ENCODE measurements around the gene BRD8. TPM values are rescaled to one million over a fixed set of nuclear protein-coding genes. Genes with fewer than 3 reads are reported as not detected.

BRD8 gene
- total and polyA plus RNA-seq, 3 donors from 2014 or later: 165 to 303 (median 198) TPM

- TF ChIP-seq POLR2A (IDR thresholded peaks at IDR 0.05) (no peak), CTCF (IDR thresholded peaks at IDR 0.05) (peak in 2 of 3 experiments; percentile 23)
- DNase-seq: no peak
- peaks cover 5% of the 10 kb centered on the region for H3K4me1 ChIP-seq
- intact Hi-C loops (cut with DNase I; ENCODE audit: low total_unique reads): no loop called here
- H3K9me3 ChIP-seq: no peaks in the 10 kb centered on the region
- H3K36me3 ChIP-seq (ENCODE audit: low read depth, missing control alignments): no peaks in the 10 kb centered on the region
- 71 to 72% methylated on average over 5 of the region's 5 CpGs for WGBS, 2 donors
- H3K27ac ChIP-seq: no peak overlapping the region
- H3K27me3 ChIP-seq: no peaks in the 10 kb centered on the region
- H3K4me3 ChIP-seq: no peak overlapping the region
These were observed 1.9 kb upstream of the BRD8 start for GRCh38 chr5:138180183-138180782.

DNA sequence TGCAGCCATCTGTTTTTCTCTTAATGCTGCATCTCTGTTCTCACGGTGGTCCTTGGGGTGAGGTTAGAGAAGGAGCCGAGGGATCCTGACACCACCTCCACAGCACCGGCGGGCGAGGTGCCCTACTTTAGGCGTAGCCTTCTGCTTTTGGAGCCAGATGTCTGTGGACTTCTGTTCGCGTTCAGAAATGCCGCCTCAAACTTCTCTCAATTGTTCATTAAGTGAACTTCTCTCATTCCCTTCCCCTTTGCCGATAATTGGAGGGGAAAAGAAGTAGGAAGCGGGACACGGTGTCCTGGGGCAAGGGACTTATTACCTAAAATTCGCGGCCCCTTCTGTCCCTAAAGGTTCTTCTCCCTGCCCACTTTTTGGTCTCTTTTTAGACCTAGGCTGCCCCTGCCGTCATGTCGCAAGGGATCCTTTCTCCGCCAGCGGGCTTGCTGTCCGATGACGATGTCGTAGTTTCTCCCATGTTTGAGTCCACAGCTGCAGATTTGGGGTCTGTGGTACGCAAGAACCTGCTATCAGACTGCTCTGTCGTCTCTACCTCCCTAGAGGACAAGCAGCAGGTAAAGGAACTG, 937 bp upstream of the BRD8 start:
- H3K27ac ChIP-seq: peak overlapping the region in 1 of 2 donors; percentile 95
- 0 to 2% methylated on average over 23 of the region's 23 CpGs for WGBS, 2 donors
- intact Hi-C loops (cut with DNase I; ENCODE audit: low total_unique reads): no loop called here

DNA sequence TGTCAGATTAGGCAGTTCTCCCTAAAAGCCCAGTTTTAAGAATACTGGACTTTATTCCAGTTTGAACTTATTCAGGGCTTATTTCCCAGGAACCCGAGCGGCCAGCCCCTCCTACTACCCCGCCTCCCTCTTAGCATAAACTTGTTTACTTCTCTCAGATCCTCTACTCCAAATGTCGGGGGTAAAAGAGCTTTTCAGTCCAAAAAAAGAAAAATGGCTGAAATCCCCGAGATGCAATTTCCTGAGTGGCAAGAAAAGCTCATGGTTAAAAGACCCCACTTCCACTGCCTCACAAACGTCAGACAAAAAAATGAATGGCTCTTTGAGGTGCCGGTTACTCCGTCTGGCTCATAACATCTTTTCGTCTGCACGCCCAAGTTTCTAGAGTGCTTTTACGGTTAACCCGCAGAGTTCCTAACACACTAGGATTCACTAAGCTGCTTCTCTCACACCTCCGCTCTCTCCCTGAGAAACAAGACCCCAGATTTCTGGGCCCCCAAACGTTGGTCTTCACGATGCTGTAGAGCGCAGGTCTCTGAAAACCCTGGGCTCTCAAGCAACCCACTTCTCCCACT, 402 bp downstream of the BRD8 start:
- Histone ChIP-seq H3K27me3 (no peaks in the 10 kb centered on the region), H3K9me3 (no peaks in the 10 kb centered on the region), H3K36me3 (ENCODE audit: low read depth, missing control alignments) (no peaks in the 10 kb centered on the region), H3K27ac (peak overlapping the region; percentile 84 to 95), H3K4me1 (peaks cover 5% of the 10 kb centered on the region), H3K4me3 (peak overlapping the region; percentile 76 to 85)
- peak; percentile 76 for DNase-seq
- intact Hi-C loops (cut with DNase I; ENCODE audit: low total_unique reads): no loop called here
- TF ChIP-seq CTCF (IDR thresholded peaks at IDR 0.05) (no peak), POLR2A (IDR thresholded peaks at IDR 0.05) (no peak)
- WGBS, 2 donors: 0% methylated on average over 16 of the region's 16 CpGs

More for the DNA sequence above, 937 bp upstream of the BRD8 start:
- TF ChIP-seq CTCF (IDR thresholded peaks at IDR 0.05) (no peak), POLR2A (IDR thresholded peaks at IDR 0.05) (no peak)
- no peak for DNase-seq
- Histone ChIP-seq H3K4me1 (peaks cover 5% of the 10 kb centered on the region), H3K4me3 (peak overlapping the region; percentile 76 to 85), H3K9me3 (no peaks in the 10 kb centered on the region), H3K27me3 (no peaks in the 10 kb centered on the region), H3K36me3 (ENCODE audit: low read depth, missing control alignments) (no peaks in the 10 kb centered on the region)

GRCh38 chr5:138170299-138170698, 8.1 kb downstream of the BRD8 start:
- DNase-seq: no peak
- Histone ChIP-seq H3K36me3 (ENCODE audit: low read depth, missing control alignments) (no peaks in the 10 kb centered on the region), H3K9me3 (no peaks in the 10 kb centered on the region), H3K4me1 (no peaks in the 10 kb centered on the region), H3K27ac (no peak overlapping the region), H3K27me3 (no peaks in the 10 kb centered on the region), H3K4me3 (no peak overlapping the region)
- intact Hi-C loops (cut with DNase I; ENCODE audit: low total_unique reads): no loop called here
- TF ChIP-seq CTCF (IDR thresholded peaks at IDR 0.05) (no peak), POLR2A (IDR thresholded peaks at IDR 0.05) (no peak)

Data from testis (tissue), 3 donors.